Dendritic cell treated with granulocyte-macrophage colony-stimulating factor and Interleukin-4, amounts not matched to agents 40 ng/mL and 50 ng/mL, for 4 days (primary cell): ENCODE measurements around the gene CREB3.

ENCODE experiments used
- H3K27ac Mint-ChIP-seq: one replicate; pipeline ENCODE4 v1.8.0; 2022; ENCODE audit warnings: mild to moderate bottlenecking, mixed read lengths
- H3K27me3 Mint-ChIP-seq: one replicate; pipeline ENCODE4 v1.8.0; 2022; ENCODE audit warnings: mild to moderate bottlenecking, mixed read lengths
- H3K36me3 Mint-ChIP-seq: one replicate; pipeline ENCODE4 v1.8.0; 2022; ENCODE audit warnings: low read depth, mixed read lengths
- H3K4me1 Mint-ChIP-seq: one replicate; pipeline ENCODE4 v1.8.0; 2022; ENCODE audit warnings: low read depth, mixed read lengths
- H3K4me3 Mint-ChIP-seq: one replicate; pipeline ENCODE4 v1.8.0; 2022; ENCODE audit warnings: mild to moderate bottlenecking, moderate library complexity, mixed read lengths
- H3K9me3 Mint-ChIP-seq: one replicate; pipeline ENCODE4 v1.8.0; 2022; ENCODE audit warnings: mixed read lengths
- intact Hi-C: fragments of 100-400 bp; cut with micrococcal nuclease; formaldehyde crosslinking; loops from one replicate; pipeline ENCODE4 v1.15.0; 2022

CREB3 gene

GRCh38 chr9:35691757-35692301 lies 40.6 kb upstream of the CREB3 start:
- H3K27ac Mint-ChIP-seq, result peak overlapping the region; percentile 83
- H3K27me3 Mint-ChIP-seq, result peaks cover 18% of the 10 kb centered on the region
- peaks cover 37% of the 10 kb centered on the region for H3K4me1 Mint-ChIP-seq
- intact Hi-C loops, result loop anchor here (5.0 kb wide), 1 partner anchor 45 kb away; no protein-coding TSS in a partner anchor
- H3K4me3 Mint-ChIP-seq, result no peak overlapping the region
- H3K36me3 Mint-ChIP-seq, result peaks cover 7% of the 10 kb centered on the region
- no peaks in the 10 kb centered on the region for H3K9me3 Mint-ChIP-seq

- Mint-ChIP-seq H3K27me3 (no peaks in the 10 kb centered on the region), H3K4me3 (no peak overlapping the region), H3K4me1 (peaks cover 12% of the 10 kb centered on the region), H3K9me3 (no peaks in the 10 kb centered on the region), H3K36me3 (peaks cover under 1% of the 10 kb centered on the region), H3K27ac (no peak overlapping the region)
- intact Hi-C loops, result no loop called here
Measured at GRCh38 chr9:35695943-35696401, 36.5 kb upstream of the CREB3 start.

- Mint-ChIP-seq H3K27ac (no peak overlapping the region), H3K27me3 (no peaks in the 10 kb centered on the region), H3K36me3 (no peaks in the 10 kb centered on the region), H3K4me1 (peaks cover 5% of the 10 kb centered on the region), H3K4me3 (no peak overlapping the region), H3K9me3 (no peaks in the 10 kb centered on the region)
- intact Hi-C loops, result no loop called here
Measured at GRCh38 chr9:35696520-35697215, 35.8 kb upstream of the CREB3 start.

- Mint-ChIP-seq H3K9me3 (no peaks in the 10 kb centered on the region), H3K4me1 (no peaks in the 10 kb centered on the region), H3K27ac (no peak overlapping the region), H3K4me3 (no peak overlapping the region), H3K36me3 (no peaks in the 10 kb centered on the region), H3K27me3 (no peaks in the 10 kb centered on the region)
- intact Hi-C loops, result no loop called here
Measured at GRCh38 chr9:35697486-35697885, 35.0 kb upstream of the CREB3 start.

GRCh38 chr9:35698231-35698630 lies 34.2 kb upstream of the CREB3 start:
- intact Hi-C loops, result no loop called here
- H3K4me1 Mint-ChIP-seq, result no peaks in the 10 kb centered on the region
- no peak overlapping the region for H3K4me3 Mint-ChIP-seq
- H3K36me3 Mint-ChIP-seq, result no peaks in the 10 kb centered on the region
- H3K9me3 Mint-ChIP-seq, result no peaks in the 10 kb centered on the region
- no peak overlapping the region for H3K27ac Mint-ChIP-seq
- H3K27me3 Mint-ChIP-seq, result no peaks in the 10 kb centered on the region

- Mint-ChIP-seq H3K27me3 (no peaks in the 10 kb centered on the region), H3K4me1 (no peaks in the 10 kb centered on the region), H3K36me3 (no peaks in the 10 kb centered on the region), H3K27ac (no peak overlapping the region), H3K4me3 (no peak overlapping the region), H3K9me3 (no peaks in the 10 kb centered on the region)
- intact Hi-C loops, result no loop called here
Measured at GRCh38 chr9:35700031-35700430, 32.4 kb upstream of the CREB3 start.

- Mint-ChIP-seq H3K4me3 (no peak overlapping the region), H3K9me3 (no peaks in the 10 kb centered on the region), H3K36me3 (no peaks in the 10 kb centered on the region), H3K27ac (no peak overlapping the region), H3K27me3 (no peaks in the 10 kb centered on the region), H3K4me1 (no peaks in the 10 kb centered on the region)
- intact Hi-C loops, result no loop called here
Measured at GRCh38 chr9:35700942-35701341, 31.5 kb upstream of the CREB3 start.

GRCh38 chr9:35702696-35703095 lies 29.8 kb upstream of the CREB3 start:
- H3K9me3 Mint-ChIP-seq, result no peaks in the 10 kb centered on the region
- no peak overlapping the region for H3K4me3 Mint-ChIP-seq
- no peaks in the 10 kb centered on the region for H3K27me3 Mint-ChIP-seq
- intact Hi-C loops, result no loop called here
- peaks cover 14% of the 10 kb centered on the region for H3K4me1 Mint-ChIP-seq
- no peaks in the 10 kb centered on the region for H3K36me3 Mint-ChIP-seq
- H3K27ac Mint-ChIP-seq, result no peak overlapping the region

- Mint-ChIP-seq H3K27me3 (no peaks in the 10 kb centered on the region), H3K36me3 (no peaks in the 10 kb centered on the region), H3K4me1 (peaks cover 16% of the 10 kb centered on the region), H3K9me3 (no peaks in the 10 kb centered on the region), H3K4me3 (no peak overlapping the region), H3K27ac (no peak overlapping the region)
- intact Hi-C loops, result no loop called here
Measured at GRCh38 chr9:35703906-35704672, 28.4 kb upstream of the CREB3 start.

- Mint-ChIP-seq H3K4me1 (peaks cover 16% of the 10 kb centered on the region), H3K36me3 (no peaks in the 10 kb centered on the region), H3K9me3 (no peaks in the 10 kb centered on the region), H3K4me3 (no peak overlapping the region), H3K27ac (no peak overlapping the region), H3K27me3 (no peaks in the 10 kb centered on the region)
- intact Hi-C loops, result no loop called here
Measured at GRCh38 chr9:35705372-35705771, 27.1 kb upstream of the CREB3 start.

- H3K27ac Mint-ChIP-seq, result no peak overlapping the region
- no peaks in the 10 kb centered on the region for H3K36me3 Mint-ChIP-seq
- H3K4me1 Mint-ChIP-seq, result peaks cover 16% of the 10 kb centered on the region
- intact Hi-C loops, result no loop called here
- H3K4me3 Mint-ChIP-seq, result no peak overlapping the region
- H3K27me3 Mint-ChIP-seq, result no peaks in the 10 kb centered on the region
- H3K9me3 Mint-ChIP-seq, result no peaks in the 10 kb centered on the region
Measured at GRCh38 chr9:35705836-35706430, 26.5 kb upstream of the CREB3 start.

- no peaks in the 10 kb centered on the region for H3K27me3 Mint-ChIP-seq
- H3K36me3 Mint-ChIP-seq, result no peaks in the 10 kb centered on the region
- no peak overlapping the region for H3K4me3 Mint-ChIP-seq
- peaks cover 16% of the 10 kb centered on the region for H3K4me1 Mint-ChIP-seq
- H3K9me3 Mint-ChIP-seq, result no peaks in the 10 kb centered on the region
- no peak overlapping the region for H3K27ac Mint-ChIP-seq
- intact Hi-C loops, result no loop called here
Measured at GRCh38 chr9:35706951-35707350, 25.5 kb upstream of the CREB3 start.

GRCh38 chr9:35708146-35708545 lies 24.3 kb upstream of the CREB3 start:
- Mint-ChIP-seq H3K27me3 (no peaks in the 10 kb centered on the region), H3K4me3 (no peak overlapping the region), H3K9me3 (no peaks in the 10 kb centered on the region), H3K4me1 (peaks cover 16% of the 10 kb centered on the region), H3K27ac (no peak overlapping the region), H3K36me3 (no peaks in the 10 kb centered on the region)
- intact Hi-C loops, result no loop called here

- Mint-ChIP-seq H3K36me3 (no peaks in the 10 kb centered on the region), H3K27ac (no peak overlapping the region), H3K27me3 (no peaks in the 10 kb centered on the region), H3K9me3 (no peaks in the 10 kb centered on the region), H3K4me3 (no peak overlapping the region), H3K4me1 (peaks cover 16% of the 10 kb centered on the region)
- intact Hi-C loops, result no loop called here
Measured at GRCh38 chr9:35710818-35711500, 21.5 kb upstream of the CREB3 start.
